HepG2 (cell line): Measurements from ENCODE around the gene LSM12. TPM values are rescaled to one million over a fixed set of nuclear protein-coding genes. Genes with fewer than 3 reads are reported as not detected.

Source experiments
- HDAC1 ChIP-seq: sonication (generic); formaldehyde crosslinking; IDR thresholded peaks from 2 replicates; pipeline ENCODE4 v1.5.1; 2020; ENCODE audit warnings: mild to moderate bottlenecking, missing genetic modification reagents
- KDM3A ChIP-seq: IDR thresholded peaks from 2 replicates; pipeline ENCODE4 v1.6.1; 2018; ENCODE audit warnings: low read depth, missing compliant biosample characterization
- NRL ChIP-seq: sonication (generic); formaldehyde crosslinking; IDR thresholded peaks from 2 replicates; pipeline ENCODE4 v1.5.0; 2020; ENCODE audit warnings: missing genetic modification reagents, mild to moderate bottlenecking, moderate library complexity, borderline replicate concordance
- PAX8 ChIP-seq: sonication (generic); formaldehyde crosslinking; IDR thresholded peaks from 2 replicates; pipeline ENCODE4 v1.8.0; 2022; ENCODE audit warnings: mild to moderate bottlenecking, missing genetic modification reagents, borderline replicate concordance
- RAD21 ChIP-seq: fragments of 450-650 bp; formaldehyde crosslinking; IDR thresholded peaks from 2 replicates; pipeline ENCODE4 v1.5.0; 2020; ENCODE audit warnings: mild to moderate bottlenecking
- THYN1 ChIP-seq: sonication (generic); formaldehyde crosslinking; IDR thresholded peaks from 2 replicates; pipeline ENCODE4 v1.8.1; 2023; ENCODE audit warnings: low read depth, mild to moderate bottlenecking, moderate library complexity, missing genetic modification reagents, borderline replicate concordance
- ZNF746 ChIP-seq: sonication (generic); formaldehyde crosslinking; IDR thresholded peaks from 2 replicates; pipeline ENCODE4 v1.8.0; 2022; ENCODE audit warnings: mild to moderate bottlenecking, missing genetic modification reagents
- ZNF792 ChIP-seq: IDR thresholded peaks from 2 replicates; pipeline ENCODE4 v1.6.1; 2016
- polyA plus RNA-seq, 8 experiments: library from polyadenylated mRNA; depleted of rRNA in 3 of 8; stranded (reverse) in 7 of 8; unstranded in 1 of 8; fragments of >200 nt; fragmentation: Illumina TruSeq in 4 of 8; extraction: Trizol in 4 of 8; gene quantifications; 2 replicates each; pipeline versions ENCODE4 v1.2.1 to v1.2.3, GENCODE V29; 2011 to 2016; ENCODE audit warnings: low read depth in 4 of 8, missing spikeins in 1 of 8, mixed read lengths in 1 of 8; ENCODE audit not compliant: insufficient read depth in 1 of 8
- total RNA-seq, 5 experiments: library from RNA; depleted of rRNA; stranded (reverse); fragments of >200 nt; fragmentation: Illumina TruSeq; extraction: Trizol; gene quantifications; 2 replicates each; pipeline ENCODE4 v1.2.3, GENCODE V29; 2016; ENCODE audit warnings: low read depth in 1 of 5
- TF ChIP-seq, protein P1 (sequence below): sonication (generic); formaldehyde crosslinking; IDR thresholded peaks from 2 replicates; pipeline ENCODE4 v1.4.0; 2020; ENCODE audit warnings: missing genetic modification reagents, borderline replicate concordance
- TF ChIP-seq, protein P2 (sequence below): sonication (generic); formaldehyde crosslinking; IDR thresholded peaks from 2 replicates; pipeline ENCODE4 v1.5.0; 2020; ENCODE audit warnings: mild to moderate bottlenecking, missing genetic modification reagents
- TF ChIP-seq, protein P3 (sequence below): IDR thresholded peaks from 2 replicates; pipeline ENCODE4 v1.6.1; 2018; ENCODE audit warnings: missing genetic modification reagents
- TF ChIP-seq, protein P4 (sequence below): sonication (generic); formaldehyde crosslinking; IDR thresholded peaks from 2 replicates; pipeline ENCODE4 v1.5.1; 2020; ENCODE audit warnings: mild to moderate bottlenecking, missing genetic modification reagents, moderate library complexity
- TF ChIP-seq, protein P5 (sequence below): sonication (generic); formaldehyde crosslinking; IDR thresholded peaks from 2 replicates; pipeline ENCODE4 v1.4.0; 2020; ENCODE audit warnings: missing genetic modification reagents

Gene LSM12
- total and polyA plus RNA-seq, 2 of the 13 experiments (the other 11 are each of a cell fraction or from before 2014, with no cell fraction given): 52.8 to 55.7 TPM

DNA sequence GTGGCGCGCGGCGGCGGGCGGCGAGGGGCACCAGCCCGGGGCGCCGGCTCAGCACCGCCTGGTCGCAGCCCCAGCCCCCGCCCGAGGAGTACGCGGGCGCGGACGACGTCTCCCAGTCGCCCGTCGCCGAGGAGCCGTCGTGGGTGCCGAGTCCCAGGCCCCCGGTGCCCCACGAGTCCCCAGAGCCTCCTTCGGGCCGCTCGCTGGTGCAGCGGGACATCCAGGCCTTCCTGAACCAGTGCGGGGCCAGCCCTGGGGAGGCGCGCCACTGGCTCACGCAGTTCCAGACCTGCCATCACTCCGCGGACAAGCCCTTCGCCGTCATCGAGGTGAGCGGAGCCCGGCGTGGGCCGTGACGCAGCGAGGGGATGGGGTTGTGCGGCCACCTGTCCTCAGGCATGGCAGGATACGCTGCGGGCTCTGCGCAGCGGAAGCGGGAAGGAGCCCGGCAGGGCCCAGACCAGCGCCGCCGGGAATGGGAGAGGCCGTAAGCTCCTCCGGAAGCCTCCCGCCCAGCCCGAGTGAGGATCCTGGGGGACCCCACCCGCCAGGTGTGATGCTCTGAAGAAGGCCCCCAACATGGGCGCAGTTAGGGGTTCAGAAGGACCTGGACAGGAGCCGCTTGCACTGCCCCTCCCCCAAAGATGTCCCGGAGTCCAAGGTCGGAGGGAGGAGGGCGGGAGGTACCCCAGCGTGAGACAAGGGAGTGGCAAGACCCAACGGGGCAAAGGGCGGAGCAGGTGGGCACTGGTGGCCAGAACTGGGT, 61.5 kb downstream of the LSM12 start (continued):
- no peak for TF ChIP-seq THYN1 (CRISPR knock-in tag)
- TF ChIP-seq, protein P1, sequence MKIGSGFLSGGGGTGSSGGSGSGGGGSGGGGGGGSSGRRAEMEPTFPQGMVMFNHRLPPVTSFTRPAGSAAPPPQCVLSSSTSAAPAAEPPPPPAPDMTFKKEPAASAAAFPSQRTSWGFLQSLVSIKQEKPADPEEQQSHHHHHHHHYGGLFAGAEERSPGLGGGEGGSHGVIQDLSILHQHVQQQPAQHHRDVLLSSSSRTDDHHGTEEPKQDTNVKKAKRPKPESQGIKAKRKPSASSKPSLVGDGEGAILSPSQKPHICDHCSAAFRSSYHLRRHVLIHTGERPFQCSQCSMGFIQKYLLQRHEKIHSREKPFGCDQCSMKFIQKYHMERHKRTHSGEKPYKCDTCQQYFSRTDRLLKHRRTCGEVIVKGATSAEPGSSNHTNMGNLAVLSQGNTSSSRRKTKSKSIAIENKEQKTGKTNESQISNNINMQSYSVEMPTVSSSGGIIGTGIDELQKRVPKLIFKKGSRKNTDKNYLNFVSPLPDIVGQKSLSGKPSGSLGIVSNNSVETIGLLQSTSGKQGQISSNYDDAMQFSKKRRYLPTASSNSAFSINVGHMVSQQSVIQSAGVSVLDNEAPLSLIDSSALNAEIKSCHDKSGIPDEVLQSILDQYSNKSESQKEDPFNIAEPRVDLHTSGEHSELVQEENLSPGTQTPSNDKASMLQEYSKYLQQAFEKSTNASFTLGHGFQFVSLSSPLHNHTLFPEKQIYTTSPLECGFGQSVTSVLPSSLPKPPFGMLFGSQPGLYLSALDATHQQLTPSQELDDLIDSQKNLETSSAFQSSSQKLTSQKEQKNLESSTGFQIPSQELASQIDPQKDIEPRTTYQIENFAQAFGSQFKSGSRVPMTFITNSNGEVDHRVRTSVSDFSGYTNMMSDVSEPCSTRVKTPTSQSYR (CRISPR knock-in tag): peak; percentile 91
- 0 out of 2 replicates have a peak, but pooled peaks have one; percentile 49 for TF ChIP-seq PAX8
- TF ChIP-seq RAD21 (CRISPR knock-in tag): no peak
- TF ChIP-seq, protein P2, sequence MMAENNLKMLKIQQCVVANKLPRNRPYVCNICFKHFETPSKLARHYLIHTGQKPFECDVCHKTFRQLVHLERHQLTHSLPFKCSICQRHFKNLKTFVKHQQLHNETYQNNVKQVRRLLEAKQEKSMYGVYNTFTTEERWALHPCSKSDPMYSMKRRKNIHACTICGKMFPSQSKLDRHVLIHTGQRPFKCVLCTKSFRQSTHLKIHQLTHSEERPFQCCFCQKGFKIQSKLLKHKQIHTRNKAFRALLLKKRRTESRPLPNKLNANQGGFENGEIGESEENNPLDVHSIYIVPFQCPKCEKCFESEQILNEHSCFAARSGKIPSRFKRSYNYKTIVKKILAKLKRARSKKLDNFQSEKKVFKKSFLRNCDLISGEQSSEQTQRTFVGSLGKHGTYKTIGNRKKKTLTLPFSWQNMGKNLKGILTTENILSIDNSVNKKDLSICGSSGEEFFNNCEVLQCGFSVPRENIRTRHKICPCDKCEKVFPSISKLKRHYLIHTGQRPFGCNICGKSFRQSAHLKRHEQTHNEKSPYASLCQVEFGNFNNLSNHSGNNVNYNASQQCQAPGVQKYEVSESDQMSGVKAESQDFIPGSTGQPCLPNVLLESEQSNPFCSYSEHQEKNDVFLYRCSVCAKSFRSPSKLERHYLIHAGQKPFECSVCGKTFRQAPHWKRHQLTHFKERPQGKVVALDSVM (CRISPR knock-in tag): peak; percentile 41; the same call in 1 of the 2 replicates
- TF ChIP-seq, protein P3, sequence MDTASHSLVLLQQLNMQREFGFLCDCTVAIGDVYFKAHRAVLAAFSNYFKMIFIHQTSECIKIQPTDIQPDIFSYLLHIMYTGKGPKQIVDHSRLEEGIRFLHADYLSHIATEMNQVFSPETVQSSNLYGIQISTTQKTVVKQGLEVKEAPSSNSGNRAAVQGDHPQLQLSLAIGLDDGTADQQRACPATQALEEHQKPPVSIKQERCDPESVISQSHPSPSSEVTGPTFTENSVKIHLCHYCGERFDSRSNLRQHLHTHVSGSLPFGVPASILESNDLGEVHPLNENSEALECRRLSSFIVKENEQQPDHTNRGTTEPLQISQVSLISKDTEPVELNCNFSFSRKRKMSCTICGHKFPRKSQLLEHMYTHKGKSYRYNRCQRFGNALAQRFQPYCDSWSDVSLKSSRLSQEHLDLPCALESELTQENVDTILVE (CRISPR knock-in tag): 0 out of 2 replicates have a peak, but pooled peaks have one; percentile 26
- TF ChIP-seq, protein P4, sequence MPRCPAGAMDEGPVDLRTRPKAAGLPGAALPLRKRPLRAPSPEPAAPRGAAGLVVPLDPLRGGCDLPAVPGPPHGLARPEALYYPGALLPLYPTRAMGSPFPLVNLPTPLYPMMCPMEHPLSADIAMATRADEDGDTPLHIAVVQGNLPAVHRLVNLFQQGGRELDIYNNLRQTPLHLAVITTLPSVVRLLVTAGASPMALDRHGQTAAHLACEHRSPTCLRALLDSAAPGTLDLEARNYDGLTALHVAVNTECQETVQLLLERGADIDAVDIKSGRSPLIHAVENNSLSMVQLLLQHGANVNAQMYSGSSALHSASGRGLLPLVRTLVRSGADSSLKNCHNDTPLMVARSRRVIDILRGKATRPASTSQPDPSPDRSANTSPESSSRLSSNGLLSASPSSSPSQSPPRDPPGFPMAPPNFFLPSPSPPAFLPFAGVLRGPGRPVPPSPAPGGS (CRISPR knock-in tag): peak; percentile 90
- TF ChIP-seq ZNF792 (CRISPR knock-in tag): no peak
- TF ChIP-seq ZNF746 (CRISPR knock-in tag): peak; percentile 20; the same call in 1 of the 2 replicates
- 0 out of 2 replicates have a peak, but pooled peaks have one; percentile 46 for TF ChIP-seq KDM3A (CRISPR knock-in tag)
- peak; percentile 59; the same call in 1 of the 2 replicates for TF ChIP-seq HDAC1 (CRISPR knock-in tag)
- peak; percentile 52 for TF ChIP-seq NRL (CRISPR knock-in tag)
- TF ChIP-seq, protein P5, sequence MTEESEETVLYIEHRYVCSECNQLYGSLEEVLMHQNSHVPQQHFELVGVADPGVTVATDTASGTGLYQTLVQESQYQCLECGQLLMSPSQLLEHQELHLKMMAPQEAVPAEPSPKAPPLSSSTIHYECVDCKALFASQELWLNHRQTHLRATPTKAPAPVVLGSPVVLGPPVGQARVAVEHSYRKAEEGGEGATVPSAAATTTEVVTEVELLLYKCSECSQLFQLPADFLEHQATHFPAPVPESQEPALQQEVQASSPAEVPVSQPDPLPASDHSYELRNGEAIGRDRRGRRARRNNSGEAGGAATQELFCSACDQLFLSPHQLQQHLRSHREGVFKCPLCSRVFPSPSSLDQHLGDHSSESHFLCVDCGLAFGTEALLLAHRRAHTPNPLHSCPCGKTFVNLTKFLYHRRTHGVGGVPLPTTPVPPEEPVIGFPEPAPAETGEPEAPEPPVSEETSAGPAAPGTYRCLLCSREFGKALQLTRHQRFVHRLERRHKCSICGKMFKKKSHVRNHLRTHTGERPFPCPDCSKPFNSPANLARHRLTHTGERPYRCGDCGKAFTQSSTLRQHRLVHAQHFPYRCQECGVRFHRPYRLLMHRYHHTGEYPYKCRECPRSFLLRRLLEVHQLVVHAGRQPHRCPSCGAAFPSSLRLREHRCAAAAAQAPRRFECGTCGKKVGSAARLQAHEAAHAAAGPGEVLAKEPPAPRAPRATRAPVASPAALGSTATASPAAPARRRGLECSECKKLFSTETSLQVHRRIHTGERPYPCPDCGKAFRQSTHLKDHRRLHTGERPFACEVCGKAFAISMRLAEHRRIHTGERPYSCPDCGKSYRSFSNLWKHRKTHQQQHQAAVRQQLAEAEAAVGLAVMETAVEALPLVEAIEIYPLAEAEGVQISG (CRISPR knock-in tag): peak; percentile 52
